Fibroblast of villous mesenchyme (primary cell): ENCODE measurements around the gene MEG3. TPM values are rescaled to one million over a fixed set of nuclear protein-coding genes. Genes with fewer than 3 reads are reported as not detected.
A peak's percentile ranks its signal among the peaks of the same experiment; 100 is the strongest.

Experiments used
- DNase-seq: peaks from one replicate; pipeline ENCODE4 v3.0.0-alpha.2; 2010; ENCODE audit warnings: low read depth
- H3K4me3 ChIP-seq: 2 replicates; pipeline ENCODE4 v1.5.1; 2011; ENCODE audit warnings: low read depth, mild to moderate bottlenecking, low read length
- CTCF ChIP-seq: IDR thresholded peaks from 2 replicates; pipeline ENCODE4 v1.5.1; 2012; ENCODE audit warnings: low read depth, mild to moderate bottlenecking, low read length; ENCODE audit not compliant: insufficient read depth
- total RNA-seq: library from RNA; depleted of rRNA; stranded (reverse); fragments of >200 nt; gene quantifications from 2 replicates; pipeline ENCODE4 v1.2.3, GENCODE V29; 2012

MEG3 gene
- total RNA-seq, 1 donor = 187 TPM

DNA sequence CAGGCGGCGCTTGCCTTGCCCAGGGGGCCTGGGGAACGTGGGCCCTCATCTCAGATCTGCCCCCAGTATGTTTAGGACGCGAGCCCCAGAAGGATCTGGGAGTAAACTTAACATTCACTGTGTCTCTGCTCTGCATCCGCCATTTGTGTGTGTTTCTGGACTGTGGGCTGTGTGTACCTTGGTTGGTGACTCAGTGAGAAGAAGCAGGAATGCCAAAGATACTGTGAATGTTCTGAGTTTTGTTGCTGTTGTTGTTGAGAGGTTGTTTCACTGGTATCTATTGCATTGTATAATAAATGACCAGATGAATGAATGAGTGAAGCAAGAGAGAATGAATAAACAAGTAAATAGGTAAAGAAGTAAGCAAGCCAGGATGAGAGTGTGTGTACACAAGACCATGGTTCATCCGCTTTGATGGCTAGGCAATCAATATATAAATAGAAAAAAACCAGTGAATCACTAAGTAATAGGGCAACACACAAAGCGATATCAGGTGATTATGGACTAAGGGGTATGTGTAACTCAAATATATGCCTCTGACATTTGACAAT, 20.5 kb downstream of the MEG3 start:
- no peak overlapping the region for H3K4me3 ChIP-seq
- TF ChIP-seq CTCF = no peak
- no peak for DNase-seq

GRCh38 chr14:100849115-100849781, 23.3 kb downstream of the MEG3 start:
- H3K4me3 ChIP-seq = peak overlapping the region; percentile 35
- DNase-seq = peak; percentile 83
- no peak for TF ChIP-seq CTCF

DNA sequence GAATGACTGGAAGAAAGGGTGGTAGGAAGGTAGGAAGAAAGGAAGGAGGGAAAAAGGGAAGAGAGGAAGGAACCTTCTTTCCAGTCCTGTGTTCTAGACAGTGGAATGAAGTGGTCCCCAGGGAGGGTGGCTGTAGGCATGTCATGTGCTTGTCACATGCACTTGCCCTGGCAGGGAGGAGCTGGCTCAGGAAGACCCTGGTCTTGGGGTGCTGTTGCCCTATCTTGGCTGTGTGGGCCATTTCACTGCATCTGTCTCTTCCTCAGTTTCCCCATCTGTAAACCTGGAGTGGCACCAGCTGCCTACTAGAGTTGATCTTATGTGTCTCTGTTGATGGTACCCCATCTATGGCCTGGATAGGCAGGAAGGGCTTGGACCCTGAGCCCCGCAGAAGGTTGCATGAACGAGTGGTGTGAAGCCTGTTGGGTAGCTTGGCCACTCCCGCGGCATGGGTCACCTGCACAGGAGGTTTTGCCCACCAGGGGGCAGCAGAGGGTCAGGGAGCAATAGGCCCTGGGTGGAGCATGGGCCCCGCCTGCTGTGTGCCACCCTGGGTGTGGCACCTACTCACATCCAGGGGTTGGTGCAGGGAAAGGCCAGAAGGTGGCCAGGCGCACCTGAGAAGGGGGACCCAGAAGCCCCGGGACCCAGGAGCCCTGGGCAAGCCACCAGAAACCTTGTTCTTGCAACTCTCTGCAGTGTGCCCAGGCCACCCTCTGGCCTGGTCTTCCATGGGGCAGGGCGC, 25.1 kb downstream of the MEG3 start:
- peak; percentile 66 for TF ChIP-seq CTCF
- DNase-seq = no peak
- H3K4me3 ChIP-seq = no peak overlapping the region

DNA sequence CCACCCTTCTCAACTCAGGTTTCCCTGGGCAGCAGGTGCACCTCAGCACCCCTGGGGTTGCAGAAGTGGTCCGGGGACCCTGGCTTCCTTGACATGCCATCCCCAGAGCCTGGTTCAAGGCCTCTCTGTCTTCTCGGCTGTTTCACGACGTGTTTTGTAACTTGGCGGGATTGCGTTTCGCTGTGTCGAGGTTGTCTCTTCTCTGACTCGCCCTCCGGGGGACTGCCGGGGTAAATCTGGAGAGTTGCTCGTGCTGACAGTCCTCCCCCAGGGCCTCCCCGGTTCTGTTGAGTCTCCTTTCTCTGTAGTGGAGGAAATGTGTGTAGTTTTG, 25.6 kb downstream of the MEG3 start:
- no peak overlapping the region for H3K4me3 ChIP-seq
- DNase-seq = no peak
- TF ChIP-seq CTCF = no peak

DNA sequence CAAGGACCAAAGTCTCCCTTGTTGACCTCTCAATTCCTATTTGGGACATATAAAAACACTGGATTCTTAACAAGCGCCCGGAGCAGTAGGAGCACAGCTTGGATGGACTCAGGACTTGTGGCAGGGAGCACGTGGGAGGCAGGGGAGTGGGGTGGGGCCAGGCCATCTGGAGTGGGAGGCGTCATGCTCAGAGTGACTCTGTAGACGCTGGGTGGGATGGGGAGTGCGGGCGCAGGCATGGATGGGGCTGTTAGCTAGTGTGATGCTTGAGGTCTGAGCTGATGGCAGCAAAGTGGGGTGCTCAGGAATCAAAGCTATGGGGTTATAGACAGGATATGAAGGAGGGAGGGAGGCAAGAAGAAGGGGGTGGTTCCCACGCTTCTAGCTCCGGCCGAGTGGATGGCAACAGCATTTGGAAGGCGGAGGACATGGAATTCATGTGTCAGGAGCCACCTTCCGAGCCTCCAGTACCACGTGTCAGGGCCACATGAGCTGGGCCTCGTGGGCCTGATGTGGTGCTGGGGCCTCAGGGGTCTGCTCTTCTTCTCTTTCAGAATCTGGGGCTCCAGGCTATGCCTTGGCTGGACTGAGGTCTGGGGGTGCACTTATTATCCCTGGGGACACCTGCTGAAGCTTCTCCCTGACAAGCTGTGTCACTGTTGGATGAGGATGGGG, 26.2 kb downstream of the MEG3 start:
- H3K4me3 ChIP-seq = no peak overlapping the region
- TF ChIP-seq CTCF = no peak
- no peak for DNase-seq

GRCh38 chr14:100854435-100854834, 28.5 kb downstream of the MEG3 start:
- no peak for TF ChIP-seq CTCF
- H3K4me3 ChIP-seq = no peak overlapping the region
- DNase-seq = no peak
